ENCODE data around the gene NRM. TPM values are rescaled to one million over a fixed set of nuclear protein-coding genes. Genes with fewer than 3 reads are reported as not detected.

Gene NRM
- polyA plus RNA-seq, 1 donor = 16.5 TPM

- DNase-seq = no peak
- H3K27me3 ChIP-seq (ENCODE audit: control insufficient read depth, insufficient read depth, low read length) = no peaks in the 10 kb centered on the region
- H3K9me3 ChIP-seq (ENCODE audit: control insufficient read depth, low read depth, low read length) = no peaks in the 10 kb centered on the region
- H3K4me3 ChIP-seq (ENCODE audit: low read length) = no peak overlapping the region
- no peak overlapping the region for H3K27ac ChIP-seq (ENCODE audit: low read length)
- no CpG with 5 or more reads among the region's 2 CpGs for WGBS (ENCODE audit: insufficient coverage, low lambda C conversion rate)
- peaks cover 44% of the 10 kb centered on the region for H3K36me3 ChIP-seq (ENCODE audit: control insufficient read depth, insufficient read depth, low read length)
- no peaks in the 10 kb centered on the region for H3K4me1 ChIP-seq (ENCODE audit: control insufficient read depth, insufficient read depth, low read length)
These were observed 18.5 kb upstream of the NRM start for GRCh38 chr6:30709101-30709868.

GRCh38 chr6:30707281-30707850 lies 16.6 kb upstream of the NRM start:
- H3K27me3 ChIP-seq (ENCODE audit: control insufficient read depth, insufficient read depth, low read length) = no peaks in the 10 kb centered on the region
- no peaks in the 10 kb centered on the region for H3K9me3 ChIP-seq (ENCODE audit: control insufficient read depth, low read depth, low read length)
- no peak overlapping the region for H3K4me3 ChIP-seq (ENCODE audit: low read length)
- H3K27ac ChIP-seq (ENCODE audit: low read length) = peak overlapping the region; percentile 30
- peak in 1 of 2 donors; percentile 56 for DNase-seq
- no peaks in the 10 kb centered on the region for H3K4me1 ChIP-seq (ENCODE audit: control insufficient read depth, insufficient read depth, low read length)
- H3K36me3 ChIP-seq (ENCODE audit: control insufficient read depth, insufficient read depth, low read length) = peaks cover 39% of the 10 kb centered on the region
- WGBS (ENCODE audit: insufficient coverage, low lambda C conversion rate) = 67% methylated on average over 2 of the region's 6 CpGs

GRCh38 chr6:30705620-30706019 lies 14.8 kb upstream of the NRM start:
- no peaks in the 10 kb centered on the region for H3K27me3 ChIP-seq (ENCODE audit: control insufficient read depth, insufficient read depth, low read length)
- 100% methylated on average over 2 of the region's 4 CpGs for WGBS (ENCODE audit: insufficient coverage, low lambda C conversion rate)
- no peak overlapping the region for H3K27ac ChIP-seq (ENCODE audit: low read length)
- H3K36me3 ChIP-seq (ENCODE audit: control insufficient read depth, insufficient read depth, low read length) = peaks cover 27% of the 10 kb centered on the region
- DNase-seq = no peak
- H3K4me3 ChIP-seq (ENCODE audit: low read length) = no peak overlapping the region
- no peaks in the 10 kb centered on the region for H3K4me1 ChIP-seq (ENCODE audit: control insufficient read depth, insufficient read depth, low read length)
- no peaks in the 10 kb centered on the region for H3K9me3 ChIP-seq (ENCODE audit: control insufficient read depth, low read depth, low read length)

- no peaks in the 10 kb centered on the region for H3K4me1 ChIP-seq (ENCODE audit: control insufficient read depth, insufficient read depth, low read length)
- no peak overlapping the region for H3K4me3 ChIP-seq (ENCODE audit: low read length)
- no peaks in the 10 kb centered on the region for H3K27me3 ChIP-seq (ENCODE audit: control insufficient read depth, insufficient read depth, low read length)
- no peak for DNase-seq
- H3K9me3 ChIP-seq (ENCODE audit: control insufficient read depth, low read depth, low read length) = no peaks in the 10 kb centered on the region
- WGBS (ENCODE audit: insufficient coverage, low lambda C conversion rate) = no CpG with 5 or more reads among the region's 4 CpGs
- H3K36me3 ChIP-seq (ENCODE audit: control insufficient read depth, insufficient read depth, low read length) = peaks cover 27% of the 10 kb centered on the region
- no peak overlapping the region for H3K27ac ChIP-seq (ENCODE audit: low read length)
These were observed 13.0 kb upstream of the NRM start for GRCh38 chr6:30703821-30704220.

GRCh38 chr6:30703011-30703410 lies 12.2 kb upstream of the NRM start:
- H3K9me3 ChIP-seq (ENCODE audit: control insufficient read depth, low read depth, low read length) = no peaks in the 10 kb centered on the region
- peaks cover 25% of the 10 kb centered on the region for H3K36me3 ChIP-seq (ENCODE audit: control insufficient read depth, insufficient read depth, low read length)
- H3K27me3 ChIP-seq (ENCODE audit: control insufficient read depth, insufficient read depth, low read length) = no peaks in the 10 kb centered on the region
- H3K4me1 ChIP-seq (ENCODE audit: control insufficient read depth, insufficient read depth, low read length) = no peaks in the 10 kb centered on the region
- no peak overlapping the region for H3K27ac ChIP-seq (ENCODE audit: low read length)
- no peak for DNase-seq
- no CpG with 5 or more reads among the region's 10 CpGs for WGBS (ENCODE audit: insufficient coverage, low lambda C conversion rate)
- H3K4me3 ChIP-seq (ENCODE audit: low read length) = no peak overlapping the region

- Histone ChIP-seq H3K27me3 (ENCODE audit: control insufficient read depth, insufficient read depth, low read length) (no peaks in the 10 kb centered on the region), H3K4me3 (ENCODE audit: low read length) (no peak overlapping the region), H3K4me1 (ENCODE audit: control insufficient read depth, insufficient read depth, low read length) (no peaks in the 10 kb centered on the region), H3K27ac (ENCODE audit: low read length) (peak overlapping the region; percentile 50), H3K9me3 (ENCODE audit: control insufficient read depth, low read depth, low read length) (no peaks in the 10 kb centered on the region), H3K36me3 (ENCODE audit: control insufficient read depth, insufficient read depth, low read length) (peaks cover 17% of the 10 kb centered on the region)
- peak; percentile 69 to 84 for DNase-seq
- WGBS (ENCODE audit: insufficient coverage, low lambda C conversion rate) = no CpG with 5 or more reads among the region's 4 CpGs
These were observed 9.6 kb upstream of the NRM start for GRCh38 chr6:30700340-30700739.

- DNase-seq = no peak
- WGBS (ENCODE audit: insufficient coverage, low lambda C conversion rate) = no CpG with 5 or more reads among the region's 5 CpGs
- Histone ChIP-seq H3K27ac (ENCODE audit: low read length) (no peak overlapping the region), H3K36me3 (ENCODE audit: control insufficient read depth, insufficient read depth, low read length) (peaks cover 2% of the 10 kb centered on the region), H3K4me3 (ENCODE audit: low read length) (no peak overlapping the region), H3K4me1 (ENCODE audit: control insufficient read depth, insufficient read depth, low read length) (no peaks in the 10 kb centered on the region), H3K9me3 (ENCODE audit: control insufficient read depth, low read depth, low read length) (no peaks in the 10 kb centered on the region), H3K27me3 (ENCODE audit: control insufficient read depth, insufficient read depth, low read length) (no peaks in the 10 kb centered on the region)
These were observed 5.6 kb upstream of the NRM start for GRCh38 chr6:30696432-30696831.

GRCh38 chr6:30691208-30691847 lies 544 bp upstream of the NRM start:
- WGBS (ENCODE audit: insufficient coverage, low lambda C conversion rate) = no CpG with 5 or more reads among the region's 8 CpGs
- no peak for DNase-seq

GRCh38 chr6:30689985-30690384 lies 799 bp downstream of the NRM start:
- Histone ChIP-seq H3K4me3 (ENCODE audit: low read length) (peak overlapping the region; percentile 75), H3K36me3 (ENCODE audit: control insufficient read depth, insufficient read depth, low read length) (no peaks in the 10 kb centered on the region), H3K9me3 (ENCODE audit: control insufficient read depth, low read depth, low read length) (peaks cover 7% of the 10 kb centered on the region), H3K27me3 (ENCODE audit: control insufficient read depth, insufficient read depth, low read length) (peaks cover 5% of the 10 kb centered on the region), H3K4me1 (ENCODE audit: control insufficient read depth, insufficient read depth, low read length) (peaks cover 20% of the 10 kb centered on the region), H3K27ac (ENCODE audit: low read length) (peak overlapping the region; percentile 80)
- WGBS (ENCODE audit: insufficient coverage, low lambda C conversion rate) = no CpG with 5 or more reads among the region's 4 CpGs
- DNase-seq = no peak

More at GRCh38 chr6:30691208-30691847, 544 bp upstream of the NRM start:
- Histone ChIP-seq H3K4me3 (ENCODE audit: low read length) (peak overlapping the region; percentile 75), H3K9me3 (ENCODE audit: control insufficient read depth, low read depth, low read length) (peaks cover 4% of the 10 kb centered on the region), H3K36me3 (ENCODE audit: control insufficient read depth, insufficient read depth, low read length) (no peaks in the 10 kb centered on the region), H3K4me1 (ENCODE audit: control insufficient read depth, insufficient read depth, low read length) (peaks cover 13% of the 10 kb centered on the region), H3K27me3 (ENCODE audit: control insufficient read depth, insufficient read depth, low read length) (no peaks in the 10 kb centered on the region), H3K27ac (ENCODE audit: low read length) (peak overlapping the region; percentile 31)

GRCh38 chr6:30689022-30689865 lies 1.5 kb downstream of the NRM start:
- peaks cover 5% of the 10 kb centered on the region for H3K27me3 ChIP-seq (ENCODE audit: control insufficient read depth, insufficient read depth, low read length)
- WGBS (ENCODE audit: insufficient coverage, low lambda C conversion rate) = 55% methylated on average over 2 of the region's 11 CpGs
- peaks cover 20% of the 10 kb centered on the region for H3K4me1 ChIP-seq (ENCODE audit: control insufficient read depth, insufficient read depth, low read length)
- DNase-seq = no peak
- H3K4me3 ChIP-seq (ENCODE audit: low read length) = no peak overlapping the region
- H3K9me3 ChIP-seq (ENCODE audit: control insufficient read depth, low read depth, low read length) = peaks cover 7% of the 10 kb centered on the region
- H3K27ac ChIP-seq (ENCODE audit: low read length) = no peak overlapping the region
- H3K36me3 ChIP-seq (ENCODE audit: control insufficient read depth, insufficient read depth, low read length) = no peaks in the 10 kb centered on the region
